GM23338 (cell line): ENCODE results near the gene GGT6. TPM values are rescaled to one million over a fixed set of nuclear protein-coding genes. Genes with fewer than 3 reads are reported as not detected.

Experiments used
- ATAC-seq: fragments of 200-7000 bp; cut with Tn5 transposase; 3 replicates; pipeline ENCODE4 v1.9.1; 2020
- DNase-seq: peaks from one replicate; pipeline ENCODE4 v3.0.0-alpha.2; 2015; ENCODE audit warnings: low spot score
- H2AFZ ChIP-seq: fragments of 200-600 bp; sonication (generic); 2 replicates; pipeline ENCODE4 v1.8.0; 2016; ENCODE audit warnings: antibody characterized with exemption, mild to moderate bottlenecking, moderate library complexity
- H3F3A ChIP-seq: fragments of 200-600 bp; sonication (generic); replicated peaks from 2 replicates; pipeline ENCODE4 v1.8.0; 2017; ENCODE audit warnings: antibody characterized with exemption, mixed run types, low read depth
- H3K27ac ChIP-seq: fragments of 200-600 bp; sonication (generic); 2 replicates; pipeline ENCODE4 v1.6.1; 2016; ENCODE audit warnings: low read depth
- H3K27me3 ChIP-seq: fragments of 200-600 bp; sonication (generic); 2 replicates; pipeline ENCODE4 v1.8.0; 2016; ENCODE audit warnings: mild to moderate bottlenecking, mixed run types, moderate library complexity; ENCODE audit not compliant: insufficient read depth
- H3K36me3 ChIP-seq: fragments of 200-600 bp; sonication (generic); 2 replicates; pipeline ENCODE4 v1.8.0; 2016; ENCODE audit warnings: mild to moderate bottlenecking; ENCODE audit not compliant: insufficient read depth
- H3K4me1 ChIP-seq: fragments of 200-600 bp; sonication (generic); 2 replicates; pipeline ENCODE4 v1.8.0; 2016; ENCODE audit warnings: mild to moderate bottlenecking, moderate library complexity; ENCODE audit not compliant: insufficient read depth
- H3K4me2 ChIP-seq: fragments of 200-600 bp; sonication (generic); 2 replicates; pipeline ENCODE4 v1.7.1; 2017; ENCODE audit warnings: mixed run types
- H3K4me3 ChIP-seq: fragments of 200-600 bp; sonication (generic); 2 replicates; pipeline ENCODE4 v1.6.1; 2016; ENCODE audit warnings: mixed run types
- H3K79me2 ChIP-seq: fragments of 200-600 bp; sonication (generic); replicated peaks from 2 replicates; pipeline ENCODE4 v1.8.0; 2017; ENCODE audit warnings: mild to moderate bottlenecking; ENCODE audit not compliant: insufficient read depth
- H3K9me2 ChIP-seq: fragments of 200-600 bp; sonication (generic); 2 replicates; pipeline ENCODE4 v1.8.0; 2017; ENCODE audit not compliant: insufficient read depth
- H4K20me1 ChIP-seq: fragments of 200-600 bp; sonication (generic); replicated peaks from 2 replicates; pipeline ENCODE4 v1.8.0; 2017; ENCODE audit warnings: mild to moderate bottlenecking; ENCODE audit not compliant: insufficient read depth
- H3K27ac Mint-ChIP-seq: 2 replicates; pipeline ENCODE4 v1.8.0; 2020; ENCODE audit warnings: inconsistent platforms, mild to moderate bottlenecking, moderate library complexity, mixed read lengths
- H3K27me3 Mint-ChIP-seq: 3 replicates; pipeline ENCODE4 v1.8.0; 2022; ENCODE audit warnings: low read depth, mild to moderate bottlenecking, moderate library complexity, mixed read lengths, inconsistent platforms; ENCODE audit not compliant: insufficient read depth, poor library complexity
- H3K36me3 Mint-ChIP-seq: 3 replicates; pipeline ENCODE4 v1.8.0; 2021; ENCODE audit warnings: low read depth, mild to moderate bottlenecking, inconsistent platforms, moderate library complexity, mixed read lengths
- H3K4me1 Mint-ChIP-seq: 3 replicates; pipeline ENCODE4 v1.8.0; 2020; ENCODE audit warnings: mild to moderate bottlenecking, inconsistent platforms, mixed read lengths
- H3K4me3 Mint-ChIP-seq: 3 replicates; pipeline ENCODE4 v1.8.0; 2021; ENCODE audit warnings: moderate library complexity, mild to moderate bottlenecking, inconsistent platforms, mixed read lengths
- H3K9me3 Mint-ChIP-seq: 3 replicates; pipeline ENCODE4 v1.8.0; 2020; ENCODE audit warnings: moderate library complexity, mild to moderate bottlenecking, inconsistent platforms, mixed read lengths
- CREB1 ChIP-seq: fragments of 250-450 bp; sonication (Bioruptor Pico); IDR thresholded peaks from 2 replicates; pipeline ENCODE4 v1.5.0; 2020; ENCODE audit warnings: low read depth, mild to moderate bottlenecking, moderate library complexity
- JUNB ChIP-seq: IDR thresholded peaks from one replicate; pipeline ENCODE4 v1.6.1; 2016; ENCODE audit warnings: antibody characterized with exemption; ENCODE audit not compliant: unreplicated experiment
- POLR2AphosphoS5 ChIP-seq: IDR thresholded peaks from 2 replicates; pipeline ENCODE4 v1.6.1; 2016; ENCODE audit warnings: antibody characterized with exemption, low read depth
- STAT1 ChIP-seq: IDR thresholded peaks from one replicate; pipeline ENCODE4 v1.6.1; 2016; ENCODE audit warnings: antibody characterized with exemption; ENCODE audit not compliant: unreplicated experiment
- polyA plus RNA-seq: library from polyadenylated mRNA; unstranded; fragments of >200 nt; fragmentation: Nextera tagmentation; extraction: Ambion mirVana; gene quantifications from 2 replicates; pipeline ENCODE4 v1.2.1, GENCODE V29; 2016
- total RNA-seq: library from RNA; depleted of rRNA; stranded (reverse); fragments of >200 nt; shearing (Covaris generic); gene quantifications from 2 replicates; pipeline ENCODE4 v1.2.3, GENCODE V29; 2014
- TF ChIP-seq, protein P1 (sequence below), 2 experiments: fragments of 200-600 bp in 1 of 2; sonication (generic) in 1 of 2; conservative IDR thresholded peaks; 2 replicates each; pipeline versions ENCODE4 v1.5.1 to v1.6.1; 2016 to 2017; ENCODE audit warnings: antibody characterized with exemption in 2 of 2, low read depth in 2 of 2, mild to moderate bottlenecking in 2 of 2, moderate library complexity in 1 of 2
- TF ChIP-seq, protein P2 (sequence below): IDR thresholded peaks from one replicate; pipeline ENCODE4 v1.6.1; 2018; ENCODE audit warnings: antibody characterized with exemption; ENCODE audit not compliant: unreplicated experiment

GGT6 gene
- total and polyA plus RNA-seq, 2 experiments from 2014 or later: 0.24 TPM; not detected in 1

DNA sequence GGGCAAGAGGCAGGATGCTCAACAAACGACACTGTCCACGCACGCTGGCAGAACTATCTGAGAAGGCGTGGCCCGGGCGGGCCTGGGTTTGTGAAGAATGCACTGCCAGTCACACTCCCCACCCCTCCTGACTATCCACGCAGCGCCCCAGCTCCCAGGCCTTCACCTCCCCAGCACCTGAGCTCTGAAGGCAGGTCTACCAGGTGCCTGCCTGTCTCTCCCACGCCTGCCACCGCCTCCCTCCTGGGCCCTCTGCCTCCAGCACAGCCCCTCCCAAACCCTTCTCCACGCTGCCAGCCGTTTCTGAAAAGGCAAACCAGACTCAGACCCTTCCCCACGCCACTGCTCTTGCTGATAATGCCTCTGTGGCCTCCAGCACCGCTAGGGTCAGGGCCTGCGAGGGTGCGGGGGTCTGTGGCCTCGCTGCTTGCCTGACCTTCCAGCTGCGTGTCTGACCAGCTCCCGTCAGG is 16.8 kb downstream of the GGT6 start:
- Mint-ChIP-seq H3K27me3 (peaks cover 25% of the 10 kb centered on the region), H3K4me1 (peaks cover 6% of the 10 kb centered on the region; the same call in 1 of the 3 replicates), H3K4me3 (no peak overlapping the region), H3K9me3 (no peaks in the 10 kb centered on the region), H3K27ac (no peak overlapping the region), H3K36me3 (peaks cover 82% of the 10 kb centered on the region)
- DNase-seq (no peak), ATAC-seq (no peak)
- H3K4me2 ChIP-seq: no peak overlapping the region
- H3F3A ChIP-seq: 0 out of 2 replicates have a peak, but pooled peaks cover 2% of the 10 kb centered on the region
- no peaks in the 10 kb centered on the region for H3K9me2 ChIP-seq
- H3K27me3 ChIP-seq: no peaks in the 10 kb centered on the region
- H3K4me3 ChIP-seq: no peak overlapping the region
- no peaks in the 10 kb centered on the region for H3K4me1 ChIP-seq
- H3K79me2 ChIP-seq: no peaks in the 10 kb centered on the region
- H3K36me3 ChIP-seq: peaks cover 9% of the 10 kb centered on the region
- H2AFZ ChIP-seq: no peak overlapping the region
- TF ChIP-seq, protein P1, sequence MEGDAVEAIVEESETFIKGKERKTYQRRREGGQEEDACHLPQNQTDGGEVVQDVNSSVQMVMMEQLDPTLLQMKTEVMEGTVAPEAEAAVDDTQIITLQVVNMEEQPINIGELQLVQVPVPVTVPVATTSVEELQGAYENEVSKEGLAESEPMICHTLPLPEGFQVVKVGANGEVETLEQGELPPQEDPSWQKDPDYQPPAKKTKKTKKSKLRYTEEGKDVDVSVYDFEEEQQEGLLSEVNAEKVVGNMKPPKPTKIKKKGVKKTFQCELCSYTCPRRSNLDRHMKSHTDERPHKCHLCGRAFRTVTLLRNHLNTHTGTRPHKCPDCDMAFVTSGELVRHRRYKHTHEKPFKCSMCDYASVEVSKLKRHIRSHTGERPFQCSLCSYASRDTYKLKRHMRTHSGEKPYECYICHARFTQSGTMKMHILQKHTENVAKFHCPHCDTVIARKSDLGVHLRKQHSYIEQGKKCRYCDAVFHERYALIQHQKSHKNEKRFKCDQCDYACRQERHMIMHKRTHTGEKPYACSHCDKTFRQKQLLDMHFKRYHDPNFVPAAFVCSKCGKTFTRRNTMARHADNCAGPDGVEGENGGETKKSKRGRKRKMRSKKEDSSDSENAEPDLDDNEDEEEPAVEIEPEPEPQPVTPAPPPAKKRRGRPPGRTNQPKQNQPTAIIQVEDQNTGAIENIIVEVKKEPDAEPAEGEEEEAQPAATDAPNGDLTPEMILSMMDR (conservative IDR thresholded peaks at IDR 0.05; ENCODE audit: low read depth in 2 of 2): no peak
- no peak for TF ChIP-seq POLR2AphosphoS5
- TF ChIP-seq JUNB: no peak
- no peak for TF ChIP-seq STAT1
- TF ChIP-seq CREB1 (CRISPR knock-in tag): no peak
- TF ChIP-seq, protein P2, sequence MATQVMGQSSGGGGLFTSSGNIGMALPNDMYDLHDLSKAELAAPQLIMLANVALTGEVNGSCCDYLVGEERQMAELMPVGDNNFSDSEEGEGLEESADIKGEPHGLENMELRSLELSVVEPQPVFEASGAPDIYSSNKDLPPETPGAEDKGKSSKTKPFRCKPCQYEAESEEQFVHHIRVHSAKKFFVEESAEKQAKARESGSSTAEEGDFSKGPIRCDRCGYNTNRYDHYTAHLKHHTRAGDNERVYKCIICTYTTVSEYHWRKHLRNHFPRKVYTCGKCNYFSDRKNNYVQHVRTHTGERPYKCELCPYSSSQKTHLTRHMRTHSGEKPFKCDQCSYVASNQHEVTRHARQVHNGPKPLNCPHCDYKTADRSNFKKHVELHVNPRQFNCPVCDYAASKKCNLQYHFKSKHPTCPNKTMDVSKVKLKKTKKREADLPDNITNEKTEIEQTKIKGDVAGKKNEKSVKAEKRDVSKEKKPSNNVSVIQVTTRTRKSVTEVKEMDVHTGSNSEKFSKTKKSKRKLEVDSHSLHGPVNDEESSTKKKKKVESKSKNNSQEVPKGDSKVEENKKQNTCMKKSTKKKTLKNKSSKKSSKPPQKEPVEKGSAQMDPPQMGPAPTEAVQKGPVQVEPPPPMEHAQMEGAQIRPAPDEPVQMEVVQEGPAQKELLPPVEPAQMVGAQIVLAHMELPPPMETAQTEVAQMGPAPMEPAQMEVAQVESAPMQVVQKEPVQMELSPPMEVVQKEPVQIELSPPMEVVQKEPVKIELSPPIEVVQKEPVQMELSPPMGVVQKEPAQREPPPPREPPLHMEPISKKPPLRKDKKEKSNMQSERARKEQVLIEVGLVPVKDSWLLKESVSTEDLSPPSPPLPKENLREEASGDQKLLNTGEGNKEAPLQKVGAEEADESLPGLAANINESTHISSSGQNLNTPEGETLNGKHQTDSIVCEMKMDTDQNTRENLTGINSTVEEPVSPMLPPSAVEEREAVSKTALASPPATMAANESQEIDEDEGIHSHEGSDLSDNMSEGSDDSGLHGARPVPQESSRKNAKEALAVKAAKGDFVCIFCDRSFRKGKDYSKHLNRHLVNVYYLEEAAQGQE: no peak
- peaks cover 24% of the 10 kb centered on the region for H4K20me1 ChIP-seq
- H3K27ac ChIP-seq: no peak overlapping the region

GRCh38 chr17:4542726-4543191 is 17.6 kb downstream of the GGT6 start:
- Histone ChIP-seq H3K27me3 (no peaks in the 10 kb centered on the region), H3K79me2 (no peaks in the 10 kb centered on the region), H3K4me3 (no peak overlapping the region), H4K20me1 (peaks cover 21% of the 10 kb centered on the region), H3K9me2 (no peaks in the 10 kb centered on the region), H3K4me2 (no peak overlapping the region), H3K36me3 (peaks cover 9% of the 10 kb centered on the region), H3K4me1 (no peaks in the 10 kb centered on the region), H2AFZ (no peak overlapping the region), H3F3A (0 out of 2 replicates have a peak, but pooled peaks cover 2% of the 10 kb centered on the region), H3K27ac (no peak overlapping the region)
- Mint-ChIP-seq H3K4me3 (no peak overlapping the region), H3K36me3 (peaks cover 79% of the 10 kb centered on the region), H3K27me3 (peaks cover 29% of the 10 kb centered on the region), H3K27ac (no peak overlapping the region), H3K4me1 (peaks cover 6% of the 10 kb centered on the region; the same call in 1 of the 3 replicates), H3K9me3 (no peaks in the 10 kb centered on the region)
- DNase-seq (no peak), ATAC-seq (no peak)
- no peak for TF ChIP-seq CREB1 (CRISPR knock-in tag)
- no peak for TF ChIP-seq STAT1
- TF ChIP-seq, protein P2: no peak
